WTC11 (cell line): Measurements from ENCODE around the gene SIGLEC5. TPM values are rescaled to one million over a fixed set of nuclear protein-coding genes. Genes with fewer than 3 reads are reported as not detected.

Source experiments
- ATAC-seq: fragments of 200-7000 bp; cut with Tn5 transposase; 2 replicates; pipeline ENCODE4 v1.10.0; 2021; ENCODE audit warnings: mild to moderate bottlenecking, moderate library complexity
- CTCF ChIA-PET: fragments of 300-600 bp; sonication (Branson Sonifier 250); formaldehyde crosslinking; loops from one replicate; lab custom pipeline; 2021; ENCODE audit warnings: antibody characterized with exemption; lab: Charles Lee
- POLR2A ChIA-PET: fragments of 350-600 bp; sonication (Branson Sonifier 250); formaldehyde crosslinking; loops from one replicate; lab custom pipeline; 2021; ENCODE audit warnings: antibody characterized with exemption; lab: Charles Lee
- DNase-seq: peaks from one replicate; pipeline ENCODE4 v3.0.0; 2021; ENCODE audit warnings: low spot score
- H3K27ac Mint-ChIP-seq: 2 replicates; pipeline ENCODE4 v1.8.0; 2021; ENCODE audit warnings: mixed read lengths
- H3K27me3 Mint-ChIP-seq: 2 replicates; pipeline ENCODE4 v1.8.0; 2021; ENCODE audit warnings: low read depth, mild to moderate bottlenecking, moderate library complexity, mixed read lengths
- H3K36me3 Mint-ChIP-seq: 2 replicates; pipeline ENCODE4 v1.8.0; 2021; ENCODE audit warnings: mixed read lengths
- H3K4me1 Mint-ChIP-seq: 2 replicates; pipeline ENCODE4 v1.8.0; 2022; ENCODE audit warnings: mixed read lengths
- H3K4me3 Mint-ChIP-seq: 2 replicates; pipeline ENCODE4 v1.8.0; 2021; ENCODE audit warnings: mild to moderate bottlenecking, moderate library complexity, mixed read lengths
- H3K9me3 Mint-ChIP-seq: 2 replicates; pipeline ENCODE4 v1.8.0; 2021; ENCODE audit warnings: mixed read lengths
- AR ChIP-seq: fragments of 250-450 bp; sonication (Bioruptor Pico); IDR thresholded peaks from 2 replicates; pipeline ENCODE4 v1.9.0; 2021; ENCODE audit warnings: mild to moderate bottlenecking
- ATF1 ChIP-seq: sonication (generic); formaldehyde crosslinking; IDR thresholded peaks from 2 replicates; pipeline ENCODE4 v1.8.1; 2023; ENCODE audit warnings: mild to moderate bottlenecking, moderate library complexity, missing genetic modification reagents
- E2F4 ChIP-seq: sonication (generic); formaldehyde crosslinking; IDR thresholded peaks from 2 replicates; pipeline ENCODE4 v1.8.1; 2022; ENCODE audit warnings: low read depth, mild to moderate bottlenecking, moderate library complexity, missing genetic modification reagents, borderline replicate concordance
- ERG ChIP-seq: fragments of 250-450 bp; sonication (Bioruptor Pico); IDR thresholded peaks from 2 replicates; pipeline ENCODE4 v1.8.0; 2021; ENCODE audit warnings: mild to moderate bottlenecking
- ESRRA ChIP-seq: sonication (generic); formaldehyde crosslinking; IDR thresholded peaks from 2 replicates; pipeline ENCODE4 v1.8.1; 2022; ENCODE audit warnings: mild to moderate bottlenecking, missing genetic modification reagents, borderline replicate concordance
- FOXJ3 ChIP-seq: sonication (generic); formaldehyde crosslinking; IDR thresholded peaks from 2 replicates; pipeline ENCODE4 v1.9.0; 2021; ENCODE audit warnings: missing genetic modification reagents, mild to moderate bottlenecking, borderline replicate concordance
- GABPB1 ChIP-seq: sonication (generic); formaldehyde crosslinking; IDR thresholded peaks from 2 replicates; pipeline ENCODE4 v1.8.1; 2023; ENCODE audit warnings: mild to moderate bottlenecking, missing genetic modification reagents
- GRHL2 ChIP-seq: fragments of 250-450 bp; sonication (Bioruptor Pico); IDR thresholded peaks from 2 replicates; pipeline ENCODE4 v1.8.0; 2022; ENCODE audit warnings: mild to moderate bottlenecking, moderate library complexity; ENCODE audit not compliant: insufficient replicate concordance, severe bottlenecking
- HMGA2 ChIP-seq: fragments of 250-450 bp; sonication (Bioruptor Pico); IDR thresholded peaks from 2 replicates; pipeline ENCODE4 v1.4.0; 2021; ENCODE audit warnings: mild to moderate bottlenecking, moderate library complexity
- MXD4 ChIP-seq: fragments of 250-450 bp; sonication (Bioruptor Pico); IDR thresholded peaks from 2 replicates; pipeline ENCODE4 v1.8.0; 2021; ENCODE audit warnings: mild to moderate bottlenecking, moderate library complexity, borderline replicate concordance
- NR3C1 ChIP-seq: sonication (generic); formaldehyde crosslinking; conservative IDR thresholded peaks from 2 replicates; pipeline ENCODE4 v1.8.1; 2023; ENCODE audit warnings: low read depth, mild to moderate bottlenecking, missing genetic modification reagents
- OVOL2 ChIP-seq: fragments of 250-450 bp; sonication (Bioruptor Pico); IDR thresholded peaks from 2 replicates; pipeline ENCODE4 v1.9.0; 2021; ENCODE audit warnings: mild to moderate bottlenecking, borderline replicate concordance
- PREB ChIP-seq: sonication (generic); formaldehyde crosslinking; IDR thresholded peaks from 2 replicates; pipeline ENCODE4 v1.8.1; 2022; ENCODE audit warnings: mild to moderate bottlenecking, missing genetic modification reagents, moderate library complexity, borderline replicate concordance
- SOX15 ChIP-seq: fragments of 250-450 bp; sonication (Bioruptor Pico); IDR thresholded peaks from 2 replicates; pipeline ENCODE4 v1.9.0; 2021; ENCODE audit warnings: mild to moderate bottlenecking
- USF2 ChIP-seq: sonication (generic); formaldehyde crosslinking; IDR thresholded peaks from 2 replicates; pipeline ENCODE4 v1.8.1; 2023; ENCODE audit warnings: mild to moderate bottlenecking, missing genetic modification reagents, moderate library complexity
- ZNF317 ChIP-seq: sonication (generic); formaldehyde crosslinking; IDR thresholded peaks from 2 replicates; pipeline ENCODE4 v1.8.1; 2023; ENCODE audit warnings: low read depth, mild to moderate bottlenecking, moderate library complexity, missing genetic modification reagents, borderline replicate concordance
- ZNF396 ChIP-seq: fragments of 250-450 bp; sonication (Bioruptor Pico); IDR thresholded peaks from 2 replicates; pipeline ENCODE4 v1.8.0; 2021; ENCODE audit warnings: mild to moderate bottlenecking, moderate library complexity, borderline replicate concordance
- ZNF416 ChIP-seq: fragments of 250-450 bp; sonication (Bioruptor Pico); IDR thresholded peaks from 2 replicates; pipeline ENCODE4 v1.9.0; 2021; ENCODE audit warnings: mild to moderate bottlenecking, inconsistent platforms
- total RNA-seq: library from RNA; stranded (reverse); gene quantifications from 3 replicates; pipeline ENCODE4 v1.2.3, GENCODE V29; 2021

SIGLEC5 gene
- total RNA-seq, 1 experiment from 2014 or later, result 0.15 TPM

- no peak for TF ChIP-seq AR (CRISPR knock-in tag)
- no peak for TF ChIP-seq USF2
Measured at GRCh38 chr19:51628153-51628939, 1.9 kb downstream of the SIGLEC5 start (continued).

GRCh38 chr19:51627491-51628138 is 2.6 kb downstream of the SIGLEC5 start:
- no peak for ATAC-seq
- POLR2A ChIA-PET, result no interaction called here
- Mint-ChIP-seq H3K9me3 (peaks cover 10% of the 10 kb centered on the region), H3K4me3 (no peak overlapping the region), H3K36me3 (no peaks in the 10 kb centered on the region), H3K27me3 (peaks cover 9% of the 10 kb centered on the region), H3K27ac (no peak overlapping the region), H3K4me1 (peaks cover 3% of the 10 kb centered on the region; the same call in 1 of the 2 replicates)
- CTCF ChIA-PET, result interaction anchor here (0.6 to 3.7 kb wide), 5 partner anchors 19 to 152 kb away, joined by 3 to 15 read pairs (median 4); no protein-coding TSS in a partner anchor
- no peak for TF ChIP-seq AR (CRISPR knock-in tag)
- TF ChIP-seq E2F4 (CRISPR knock-in tag), result no peak
- no peak for TF ChIP-seq MXD4 (CRISPR knock-in tag)
- TF ChIP-seq ZNF317, result no peak
- TF ChIP-seq ESRRA (CRISPR knock-in tag), result no peak
- TF ChIP-seq NR3C1 (CRISPR knock-in tag), result no peak
- TF ChIP-seq SOX15 (CRISPR knock-in tag), result no peak
- no peak for DNase-seq

GRCh38 chr19:51626675-51627074 is 3.5 kb downstream of the SIGLEC5 start:
- H3K36me3 Mint-ChIP-seq, result no peaks in the 10 kb centered on the region
- peaks cover 9% of the 10 kb centered on the region for H3K27me3 Mint-ChIP-seq
- ATAC-seq (no peak), DNase-seq (no peak)
- no peak overlapping the region for H3K4me3 Mint-ChIP-seq
- CTCF ChIA-PET, result interaction anchor here (1.2 to 3.7 kb wide), 3 partner anchors 30 to 206 kb away, joined by 3 to 15 read pairs (median 7); no protein-coding TSS in a partner anchor
- H3K27ac Mint-ChIP-seq, result no peak overlapping the region
- POLR2A ChIA-PET, result no interaction called here
- peaks cover 3% of the 10 kb centered on the region; the same call in 1 of the 2 replicates for H3K4me1 Mint-ChIP-seq
- H3K9me3 Mint-ChIP-seq, result peaks cover 10% of the 10 kb centered on the region
- TF ChIP-seq HMGA2 (CRISPR knock-in tag) (no peak), ATF1 (CRISPR knock-in tag) (no peak), SOX15 (CRISPR knock-in tag) (no peak), OVOL2 (CRISPR knock-in tag) (no peak), ZNF416 (CRISPR knock-in tag) (no peak), ERG (CRISPR knock-in tag) (no peak), USF2 (no peak), PREB (CRISPR knock-in tag) (no peak), FOXJ3 (no peak), ESRRA (CRISPR knock-in tag) (no peak), GRHL2 (CRISPR knock-in tag) (no peak), GABPB1 (CRISPR knock-in tag) (no peak), ZNF396 (CRISPR knock-in tag) (no peak)
